Stimulated activated CD8-positive, alpha-beta memory T cell treated with anti-CD3 and anti-CD28 coated beads, Interleukin-15, amount 100 ng/mL, for 4 hours (primary cell): Measurements from ENCODE around the gene UGGT1.

Experiments used
- DNase-seq, 2 donors: peaks; one replicate each; pipeline ENCODE4 v3.0.0-alpha.2; 2020; ENCODE audit warnings: low read depth in 2 of 2

UGGT1 gene, protein sequence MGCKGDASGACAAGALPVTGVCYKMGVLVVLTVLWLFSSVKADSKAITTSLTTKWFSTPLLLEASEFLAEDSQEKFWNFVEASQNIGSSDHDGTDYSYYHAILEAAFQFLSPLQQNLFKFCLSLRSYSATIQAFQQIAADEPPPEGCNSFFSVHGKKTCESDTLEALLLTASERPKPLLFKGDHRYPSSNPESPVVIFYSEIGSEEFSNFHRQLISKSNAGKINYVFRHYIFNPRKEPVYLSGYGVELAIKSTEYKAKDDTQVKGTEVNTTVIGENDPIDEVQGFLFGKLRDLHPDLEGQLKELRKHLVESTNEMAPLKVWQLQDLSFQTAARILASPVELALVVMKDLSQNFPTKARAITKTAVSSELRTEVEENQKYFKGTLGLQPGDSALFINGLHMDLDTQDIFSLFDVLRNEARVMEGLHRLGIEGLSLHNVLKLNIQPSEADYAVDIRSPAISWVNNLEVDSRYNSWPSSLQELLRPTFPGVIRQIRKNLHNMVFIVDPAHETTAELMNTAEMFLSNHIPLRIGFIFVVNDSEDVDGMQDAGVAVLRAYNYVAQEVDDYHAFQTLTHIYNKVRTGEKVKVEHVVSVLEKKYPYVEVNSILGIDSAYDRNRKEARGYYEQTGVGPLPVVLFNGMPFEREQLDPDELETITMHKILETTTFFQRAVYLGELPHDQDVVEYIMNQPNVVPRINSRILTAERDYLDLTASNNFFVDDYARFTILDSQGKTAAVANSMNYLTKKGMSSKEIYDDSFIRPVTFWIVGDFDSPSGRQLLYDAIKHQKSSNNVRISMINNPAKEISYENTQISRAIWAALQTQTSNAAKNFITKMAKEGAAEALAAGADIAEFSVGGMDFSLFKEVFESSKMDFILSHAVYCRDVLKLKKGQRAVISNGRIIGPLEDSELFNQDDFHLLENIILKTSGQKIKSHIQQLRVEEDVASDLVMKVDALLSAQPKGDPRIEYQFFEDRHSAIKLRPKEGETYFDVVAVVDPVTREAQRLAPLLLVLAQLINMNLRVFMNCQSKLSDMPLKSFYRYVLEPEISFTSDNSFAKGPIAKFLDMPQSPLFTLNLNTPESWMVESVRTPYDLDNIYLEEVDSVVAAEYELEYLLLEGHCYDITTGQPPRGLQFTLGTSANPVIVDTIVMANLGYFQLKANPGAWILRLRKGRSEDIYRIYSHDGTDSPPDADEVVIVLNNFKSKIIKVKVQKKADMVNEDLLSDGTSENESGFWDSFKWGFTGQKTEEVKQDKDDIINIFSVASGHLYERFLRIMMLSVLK (N-terminal part only)

DNA sequence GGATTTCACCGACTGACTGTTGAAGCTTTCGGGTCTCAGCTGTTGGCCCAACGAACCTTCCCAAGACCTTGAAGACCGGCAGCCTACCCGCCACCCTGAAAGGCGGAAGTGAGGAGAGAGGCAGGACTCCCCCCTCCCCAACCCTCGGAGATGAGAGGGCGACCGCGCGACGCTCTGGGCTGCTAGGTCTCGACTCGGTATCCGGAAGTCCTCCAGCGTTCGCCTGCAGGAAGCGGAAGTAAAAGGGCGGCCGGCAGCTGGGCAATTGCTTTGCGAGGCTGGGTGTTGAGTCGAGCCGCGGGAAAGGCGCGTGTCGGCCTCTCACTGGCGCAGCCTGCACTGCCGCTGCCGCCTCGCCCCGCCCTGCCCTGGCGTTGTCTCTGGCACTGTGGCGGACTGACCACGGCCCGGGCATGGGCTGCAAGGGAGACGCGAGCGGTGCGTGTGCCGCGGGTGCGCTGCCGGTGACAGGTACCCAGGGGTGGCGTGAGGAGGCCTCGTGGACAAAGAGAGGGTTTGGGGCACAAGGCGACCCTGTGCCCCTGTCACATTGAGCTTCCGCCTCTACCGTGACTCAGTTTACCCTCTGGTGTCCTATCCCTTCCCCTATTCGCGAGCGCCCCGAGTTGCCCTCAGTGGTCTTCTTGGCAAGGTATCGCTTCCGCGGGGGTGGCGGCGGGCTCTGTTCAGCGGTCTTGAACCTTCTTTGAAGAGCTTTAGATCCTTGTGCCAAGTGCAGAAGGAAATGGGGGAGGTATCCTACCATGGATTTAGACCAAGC lies at the start of gene UGGT1:
Gene UGGT1, plus strand, starts transcription at position 256 of the 781 bp plus-strand sequence. Its CDS starts 158 bp downstream, at position 414.
- DNase-seq, result peak; percentile 83 to 87

DNA sequence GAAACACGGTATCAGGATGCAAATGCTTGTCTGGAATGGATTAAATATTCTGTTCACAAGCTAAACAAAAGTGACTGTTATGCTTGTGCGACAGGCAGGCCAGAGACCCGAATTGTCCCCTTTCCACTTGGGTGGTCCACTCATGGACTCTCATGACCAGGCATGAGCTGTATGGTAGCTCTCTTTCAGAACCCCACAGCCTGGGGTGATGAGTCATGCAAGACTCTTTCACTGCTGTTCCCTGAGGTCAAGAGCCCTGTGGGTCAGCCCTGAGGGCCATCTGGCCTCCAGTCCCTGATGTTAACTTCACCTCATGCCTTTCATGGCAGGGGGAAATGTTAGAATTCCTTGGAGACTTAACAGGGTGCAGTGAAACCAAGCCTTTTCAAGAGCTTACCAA lies 49.4 kb upstream of the UGGT1 start:
- no peak for DNase-seq

DNA sequence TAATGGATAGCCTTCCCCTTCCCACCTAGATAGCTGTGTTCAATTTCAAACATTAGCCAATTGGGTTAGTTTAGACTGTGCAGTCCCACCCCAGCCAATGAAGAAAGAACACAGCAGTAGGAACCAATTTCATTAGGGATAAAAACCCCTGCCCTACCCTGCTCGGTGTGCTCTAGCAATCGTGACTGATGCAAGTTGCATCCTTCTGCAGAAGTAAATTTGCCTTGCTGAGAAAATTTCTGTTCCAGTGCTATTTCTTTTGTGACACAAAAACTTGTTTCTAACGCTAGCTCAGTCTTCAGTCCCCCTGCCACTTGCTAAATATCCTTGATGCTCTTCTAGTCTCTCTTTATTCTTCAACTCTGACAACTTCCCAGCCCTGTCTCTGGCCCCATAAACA lies 48.0 kb upstream of the UGGT1 start:
- DNase-seq, result no peak

DNA sequence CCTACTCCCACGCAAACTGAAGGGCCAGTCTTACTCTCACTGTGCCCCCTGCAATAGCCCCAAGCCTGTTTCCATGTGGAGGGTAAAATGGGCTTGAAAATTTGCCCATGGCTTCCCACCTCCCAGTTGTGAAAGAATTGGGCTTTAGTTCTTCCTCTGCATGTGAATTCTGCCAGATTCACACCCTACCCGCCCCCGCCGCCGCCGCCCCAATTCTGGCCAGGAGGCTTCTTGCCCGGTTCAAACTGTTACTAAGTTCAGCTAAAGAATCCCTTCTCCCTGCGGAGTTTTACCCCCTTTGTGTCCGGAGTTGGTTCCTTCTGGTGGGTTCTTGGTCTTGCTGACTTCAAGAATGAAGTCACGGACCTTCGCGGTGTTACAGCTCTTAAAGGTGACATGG lies 37.7 kb upstream of the UGGT1 start:
- DNase-seq, result no peak

DNA sequence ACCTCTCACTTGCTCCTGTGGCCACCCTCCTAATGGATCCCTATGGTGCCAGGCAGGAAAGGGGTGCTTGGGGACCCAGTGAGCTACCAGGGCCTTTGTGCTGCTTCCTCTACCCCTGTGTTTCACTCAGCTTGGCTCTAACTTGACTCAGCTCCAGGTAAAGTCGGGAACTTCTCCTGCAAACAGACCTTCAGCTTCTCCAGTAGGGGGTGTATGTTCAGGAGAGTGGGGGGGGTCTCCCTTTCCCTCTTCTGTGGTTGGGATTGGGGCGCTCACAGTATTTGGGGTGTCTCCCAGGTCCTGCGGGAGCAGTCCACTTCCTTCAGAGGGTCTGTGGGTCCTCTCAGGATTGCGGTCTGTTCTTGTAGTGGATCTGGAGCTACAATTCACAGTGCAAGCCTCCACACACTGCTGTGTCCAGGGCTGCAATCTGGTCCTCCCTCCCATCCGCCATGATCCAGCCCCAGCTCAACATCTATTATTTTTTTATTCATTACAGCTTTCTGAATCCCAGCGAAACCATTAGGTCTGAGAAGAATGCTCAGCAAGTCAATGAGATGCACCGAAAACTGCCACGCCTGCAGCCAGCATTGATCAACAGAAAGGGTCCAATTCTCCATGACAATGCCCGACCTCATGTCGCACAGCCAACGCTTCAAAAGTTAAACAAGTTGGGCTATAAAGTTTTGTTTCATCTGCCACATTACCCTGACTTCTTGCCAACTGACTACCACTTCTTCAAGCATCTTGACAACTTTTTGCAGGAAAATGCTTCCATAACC lies 36.7 kb upstream of the UGGT1 start:
- no peak for DNase-seq

DNA sequence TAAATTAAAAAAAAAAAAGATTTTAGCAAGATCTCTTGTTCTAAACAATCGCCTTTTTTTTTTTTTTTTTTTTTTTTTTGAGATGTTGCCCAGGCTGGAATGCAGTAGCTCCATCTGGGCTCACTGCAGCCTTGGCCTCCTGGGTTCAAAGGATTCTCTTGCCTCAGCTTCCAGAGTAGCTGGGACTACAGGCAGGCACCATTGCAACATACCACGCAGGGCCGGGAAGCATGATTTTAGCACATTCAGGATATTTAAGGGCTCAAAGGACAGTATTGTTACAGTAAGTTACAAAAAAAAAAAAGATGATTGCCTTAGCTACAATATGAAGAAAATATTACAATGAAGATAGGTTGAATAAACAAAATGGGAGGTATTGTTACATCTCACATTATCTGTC lies 33.7 kb upstream of the UGGT1 start:
- DNase-seq, result no peak

DNA sequence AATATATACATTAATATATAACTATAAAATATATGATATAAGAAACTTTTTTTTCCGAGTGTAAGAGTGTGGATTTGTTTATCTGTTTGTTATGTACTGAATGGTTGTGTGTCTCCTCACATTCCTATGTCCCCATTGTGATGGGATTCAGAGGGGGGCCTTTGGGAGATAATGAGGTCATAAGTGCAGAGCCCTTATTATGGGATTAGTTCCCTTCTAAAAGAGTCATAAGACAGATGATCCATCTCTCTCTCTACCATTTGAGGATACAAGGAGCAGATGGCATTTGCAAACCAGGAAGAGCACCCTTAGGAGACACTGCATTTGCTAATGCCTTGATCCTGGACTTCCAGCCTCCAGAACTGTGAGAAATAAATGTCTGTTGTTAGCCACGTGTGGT lies 32.9 kb upstream of the UGGT1 start:
- no peak for DNase-seq

DNA sequence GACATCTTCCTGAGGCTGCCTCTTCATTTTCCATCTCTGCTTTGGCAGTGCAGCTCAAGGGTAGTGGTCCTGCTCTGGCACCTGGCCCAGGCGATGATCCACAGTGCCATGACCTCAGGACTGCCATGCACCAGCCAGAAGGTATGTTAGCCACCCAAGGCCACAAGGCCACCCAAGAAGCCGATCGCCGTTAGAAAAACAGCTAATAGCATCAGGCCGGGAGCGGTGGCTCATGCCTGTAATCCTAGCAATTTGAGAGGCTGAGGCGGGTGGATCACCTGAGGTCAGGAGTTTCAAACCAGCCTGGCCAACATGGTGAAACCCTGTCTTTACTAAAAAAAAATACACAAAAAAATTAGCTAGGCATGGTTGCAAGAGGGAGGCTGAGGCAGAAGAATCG lies 28.4 kb upstream of the UGGT1 start:
- DNase-seq, result no peak

DNA sequence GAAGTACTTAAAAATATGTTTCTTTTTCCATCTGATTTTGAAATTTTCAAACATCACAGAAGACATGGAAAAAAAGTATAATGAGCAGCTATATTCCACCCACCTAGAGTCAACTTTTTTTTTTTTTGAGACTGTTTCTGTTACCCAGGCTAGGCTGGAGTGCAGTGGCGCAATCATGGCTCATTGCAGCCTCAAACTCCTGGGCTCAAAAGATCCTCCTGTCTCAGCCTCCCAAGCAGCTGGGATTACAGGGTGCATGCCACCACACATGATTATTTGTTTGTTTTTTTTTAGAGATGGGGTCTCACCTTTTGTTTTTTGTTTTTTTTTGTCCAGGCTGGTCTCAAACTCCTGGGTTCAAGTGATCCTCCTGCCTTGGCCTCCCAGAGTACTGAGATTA lies 26.6 kb upstream of the UGGT1 start:
- no peak for DNase-seq

DNA sequence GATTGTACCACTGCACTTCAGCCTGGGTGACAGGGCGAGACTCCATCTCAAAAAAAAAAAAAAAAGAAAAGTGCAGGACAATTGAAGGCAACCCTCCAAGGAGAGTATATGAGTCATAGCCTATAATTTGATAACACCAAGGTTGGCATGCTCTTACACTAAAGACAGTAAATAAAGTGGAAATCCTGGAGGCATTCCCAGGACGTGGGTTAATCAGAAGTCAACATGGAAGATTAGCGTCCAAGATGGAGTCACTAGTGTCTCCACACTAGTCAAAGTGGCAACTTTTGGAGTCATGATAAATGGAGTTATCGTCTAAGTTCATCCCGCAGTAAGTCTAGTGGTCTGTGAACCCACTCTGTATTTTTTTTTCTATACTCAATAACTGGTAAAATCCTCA lies 21.2 kb upstream of the UGGT1 start:
- no peak for DNase-seq

DNA sequence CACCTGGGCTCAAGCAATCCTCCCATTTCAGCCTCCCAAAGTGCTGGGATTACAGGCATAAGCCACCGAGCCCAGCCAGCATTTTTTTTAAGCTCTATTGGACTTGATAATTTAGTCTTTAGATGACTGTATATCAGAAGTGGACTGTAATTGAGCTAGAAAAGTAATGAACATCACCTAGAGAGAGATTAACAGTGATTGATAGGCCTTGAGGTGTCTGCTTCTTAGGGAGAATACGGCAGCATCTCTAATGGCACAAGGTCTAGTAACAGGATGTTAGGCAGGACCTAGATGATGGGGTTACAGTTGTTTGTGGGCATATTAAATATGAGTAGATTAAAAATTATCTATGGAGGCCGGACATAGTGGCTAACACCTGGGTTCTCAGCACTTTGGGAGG lies 17.7 kb upstream of the UGGT1 start:
- DNase-seq, result no peak

DNA sequence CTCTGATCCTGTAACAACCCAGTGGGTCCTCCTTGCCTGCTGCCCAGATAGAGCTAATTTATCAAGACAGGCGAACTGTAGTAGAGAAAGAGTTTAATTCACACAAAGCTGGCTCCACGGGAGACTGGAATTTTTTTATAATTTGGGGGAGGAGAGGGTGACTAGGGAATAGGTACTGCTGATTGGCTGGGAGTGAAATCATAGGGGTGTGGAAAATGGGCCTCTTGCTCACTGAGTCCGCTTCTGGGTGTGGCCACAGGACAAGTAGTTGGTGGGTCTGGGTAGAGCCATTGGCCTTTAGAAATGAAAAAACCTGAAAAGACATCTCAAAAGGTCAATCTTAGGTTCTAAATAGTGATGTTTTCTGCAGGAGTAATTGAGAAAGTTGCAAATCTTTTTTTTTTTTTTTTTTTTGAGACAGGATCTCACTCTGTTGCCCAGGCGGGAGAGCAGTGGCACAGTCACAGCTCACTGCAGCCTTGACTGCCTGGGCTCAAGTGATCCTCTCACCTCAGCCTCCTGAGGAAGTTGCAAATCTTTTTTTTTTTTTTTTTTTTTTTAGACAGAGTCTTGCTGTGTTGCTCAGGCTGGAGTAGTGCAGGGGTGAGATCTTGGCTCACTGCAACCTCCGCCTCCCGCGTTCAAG lies 14.4 kb upstream of the UGGT1 start:
- no peak for DNase-seq

DNA sequence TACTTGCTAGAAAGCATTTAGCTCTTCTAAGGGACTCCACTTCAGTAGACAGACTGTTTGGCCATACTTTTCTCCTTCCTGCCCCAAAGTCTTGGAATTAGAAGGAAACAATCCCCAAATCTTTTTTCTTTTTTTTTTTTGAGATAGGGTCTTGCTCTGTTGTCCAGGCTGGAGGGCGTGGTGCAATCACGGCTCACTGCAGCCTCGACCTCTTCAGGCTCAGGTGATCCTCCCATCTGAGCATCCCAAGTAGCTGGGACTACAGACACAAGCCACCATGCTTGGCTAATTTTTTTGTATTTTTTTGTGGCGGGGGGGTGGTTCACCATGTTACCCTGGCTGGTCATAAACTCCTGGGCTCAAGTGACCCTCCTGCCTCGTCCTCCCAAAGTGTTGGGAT lies 6.2 kb upstream of the UGGT1 start:
- DNase-seq, result no peak

DNA sequence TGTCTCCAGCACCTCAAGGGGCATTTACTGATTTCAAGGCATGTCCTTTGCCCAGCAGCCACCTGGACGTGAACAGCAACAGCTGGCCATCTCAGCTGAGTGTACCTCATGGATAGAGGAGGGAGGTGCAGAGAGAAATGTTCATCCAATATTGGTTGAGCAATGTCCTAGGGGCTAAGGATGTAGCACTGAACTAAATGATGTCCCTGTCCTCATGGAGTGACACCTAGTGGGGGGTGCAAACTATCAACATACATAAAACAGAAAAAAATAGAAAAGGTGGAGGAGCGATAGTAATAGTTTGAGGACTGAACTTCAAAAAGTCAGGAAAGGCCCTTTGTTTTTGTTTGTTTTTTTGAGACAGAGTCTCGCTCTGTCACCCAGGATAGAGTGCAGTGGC lies 4.8 kb upstream of the UGGT1 start:
- no peak for DNase-seq

DNA sequence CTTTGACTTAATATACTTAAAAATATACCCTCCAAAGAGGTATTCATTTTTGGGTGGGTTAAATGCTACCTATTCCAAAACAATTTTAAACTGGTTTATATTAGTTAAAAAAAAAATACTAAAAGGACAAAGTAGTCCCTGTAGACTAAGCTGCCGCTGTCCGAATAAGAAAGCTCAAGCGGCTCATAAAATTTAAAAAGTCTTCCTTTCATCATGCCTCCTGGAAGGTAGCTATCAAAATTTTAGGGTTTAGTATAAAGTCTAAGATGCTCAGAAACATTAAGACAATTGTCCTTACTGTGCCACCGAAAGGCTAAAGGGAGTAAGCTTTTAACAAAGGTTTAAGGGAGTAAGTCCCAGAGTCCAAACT lies 440 bp upstream of the UGGT1 start:
- DNase-seq, result no peak

DNA sequence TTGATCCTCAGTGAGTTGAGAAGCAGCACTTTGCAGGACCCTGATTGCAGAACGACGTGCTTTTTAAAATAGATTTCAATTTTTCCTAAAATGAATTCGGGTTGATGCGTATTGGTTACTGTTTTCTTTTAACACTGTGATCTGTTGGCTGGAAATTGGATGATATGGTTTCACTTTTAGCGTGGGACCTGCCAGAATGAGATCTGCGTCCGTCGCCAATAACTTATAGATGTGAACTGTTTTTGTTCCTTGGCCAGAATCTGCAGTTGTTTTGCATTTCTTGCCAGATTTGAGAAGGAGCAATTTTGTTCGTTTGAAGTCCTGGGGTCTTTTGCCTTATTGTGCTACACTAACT lies 703 bp downstream of the UGGT1 start:
- no peak for DNase-seq

DNA sequence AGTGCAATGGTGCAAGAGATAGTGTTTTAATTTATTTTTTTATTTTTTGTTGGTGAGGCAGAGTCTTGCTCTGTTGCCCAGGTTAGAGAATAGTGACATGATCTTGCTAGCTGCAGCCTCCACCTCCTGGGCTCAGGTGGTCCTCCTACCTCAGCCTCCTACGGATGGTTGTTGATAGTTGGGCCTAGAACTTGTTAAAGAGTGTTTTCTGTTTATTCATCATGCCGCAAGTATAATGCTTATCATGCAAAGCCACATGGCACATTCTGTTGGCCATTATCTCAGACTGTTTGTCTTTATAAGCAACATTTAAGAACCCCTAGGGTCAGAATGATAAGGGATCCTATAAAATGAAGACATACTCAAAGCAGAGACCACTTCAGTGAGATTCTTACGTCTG lies 1.7 kb downstream of the UGGT1 start:
- no peak for DNase-seq

DNA sequence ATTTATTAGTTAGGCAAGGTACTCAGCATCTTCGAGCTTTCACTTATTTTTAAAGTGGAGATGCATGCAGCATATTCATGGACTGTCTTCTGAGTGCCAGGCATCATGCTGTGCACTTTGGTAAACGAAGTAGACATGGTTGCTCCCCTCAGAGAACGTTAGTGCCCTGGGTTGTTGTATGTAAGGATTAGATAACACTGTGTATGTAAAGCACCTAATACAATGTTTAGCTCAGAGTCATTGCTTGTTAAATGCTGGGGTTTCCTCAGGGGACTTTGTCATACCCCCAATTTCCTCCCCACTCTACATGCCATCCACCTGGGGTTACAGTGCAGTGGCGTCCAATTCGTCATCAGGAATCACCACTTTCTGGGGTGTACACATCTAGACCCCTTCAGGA lies 2.8 kb downstream of the UGGT1 start:
- DNase-seq, result no peak

DNA sequence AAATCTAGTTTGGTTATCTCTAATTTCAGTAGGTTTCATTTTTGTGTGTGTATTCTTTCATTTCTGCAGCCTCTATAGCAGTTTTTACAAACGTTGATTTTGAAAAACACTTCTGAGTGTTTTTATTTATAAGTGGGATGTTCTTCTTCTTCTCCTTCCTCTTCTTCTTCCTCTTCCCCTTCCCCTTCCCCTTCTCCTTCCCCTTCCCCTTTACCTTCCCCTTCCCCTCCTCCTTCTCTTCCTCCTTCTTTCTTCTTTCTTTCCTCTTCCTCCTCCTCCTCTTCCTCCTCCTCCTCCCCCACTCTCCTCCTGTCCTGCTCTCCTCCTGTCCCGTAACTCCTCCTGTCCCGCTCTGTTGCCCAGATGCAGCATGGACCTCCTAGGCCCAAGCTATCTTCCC lies 4.2 kb downstream of the UGGT1 start:
- DNase-seq, result no peak

DNA sequence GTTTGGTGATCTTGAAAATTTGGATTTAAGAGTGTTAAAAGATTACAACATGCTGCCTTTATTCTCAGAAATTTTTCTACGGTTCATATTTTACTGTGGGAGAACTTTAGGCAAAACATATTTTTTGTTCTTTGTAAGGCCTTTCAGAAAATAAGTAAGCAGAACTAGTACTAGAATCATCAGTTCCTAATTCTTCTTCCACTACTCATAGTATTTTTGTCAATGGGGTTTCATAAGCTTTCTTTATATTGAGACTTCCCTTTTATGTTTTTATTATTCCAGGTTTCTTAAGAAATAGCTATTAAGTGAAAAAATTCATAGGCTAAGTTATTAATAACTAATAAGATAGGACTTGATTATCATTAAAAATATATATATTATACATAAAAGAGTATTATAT lies 12.4 kb downstream of the UGGT1 start:
- no peak for DNase-seq
